ENCODE results near the gene FBLN1.

GRCh38 chr22:45552580-45553350 lies 50.1 kb downstream of the FBLN1 start:
- TF ChIP-seq CTCF (IDR thresholded peaks at IDR 0.05; ENCODE audit: low read depth, low read length): peak; percentile 50
- no peak for TF ChIP-seq POLR2A (IDR thresholded peaks at IDR 0.05; ENCODE audit: extremely low read depth, insufficient read length)
- TF ChIP-seq MYC (IDR thresholded peaks at IDR 0.05; ENCODE audit: low read depth, low read length): no peak
- no peak for TF ChIP-seq MAX (IDR thresholded peaks at IDR 0.05; ENCODE audit: low read depth, low read length)
